CD4-positive, alpha-beta T cell treated with Interleukin-12 subunit alpha and Interleukin-12 subunit beta, for 1 hour (primary cell): ENCODE measurements around the gene CDKAL1.
"Not testable (repeated sequence)": the region's sequence is repeated elsewhere in the genome, so short reads cannot be mapped to it uniquely, and the experiment has no call there.

Experiments used
- DNase-seq: peaks from one replicate; pipeline ENCODE4 v3.0.0-alpha.2; 2020

CDKAL1 gene

GRCh38 chr6:20900389-20901160 lies 366.3 kb downstream of the CDKAL1 start:
- DNase-seq, result no peak

- no peak for DNase-seq
Observed at GRCh38 chr6:20905377-20905776, 371.1 kb downstream of the CDKAL1 start.

- DNase-seq, result no peak
Observed at GRCh38 chr6:20906945-20907344, 372.7 kb downstream of the CDKAL1 start.

- DNase-seq, result no peak
Observed at GRCh38 chr6:20907486-20908071, 373.3 kb downstream of the CDKAL1 start.

- no peak for DNase-seq
Observed at GRCh38 chr6:20909621-20910020, 375.4 kb downstream of the CDKAL1 start.

GRCh38 chr6:20911712-20912111 lies 377.5 kb downstream of the CDKAL1 start:
- no peak for DNase-seq

- DNase-seq, result no peak
Observed at GRCh38 chr6:20915156-20915555, 380.9 kb downstream of the CDKAL1 start.

GRCh38 chr6:20915626-20916025 lies 381.4 kb downstream of the CDKAL1 start:
- DNase-seq, result no peak

- DNase-seq, result no peak
Observed at GRCh38 chr6:20916086-20916485, 381.8 kb downstream of the CDKAL1 start.

- DNase-seq, result no peak
Observed at GRCh38 chr6:20918868-20919267, 384.6 kb downstream of the CDKAL1 start.

GRCh38 chr6:20919677-20920385 lies 385.6 kb downstream of the CDKAL1 start:
- DNase-seq, result no peak

GRCh38 chr6:20921578-20921977 lies 387.3 kb downstream of the CDKAL1 start:
- DNase-seq, result no peak

GRCh38 chr6:20922743-20923142 lies 388.5 kb downstream of the CDKAL1 start:
- DNase-seq, result no peak

- not testable (repeated sequence) for DNase-seq
Observed at GRCh38 chr6:20924094-20924493, 389.8 kb downstream of the CDKAL1 start.

GRCh38 chr6:20924911-20925543 lies 390.8 kb downstream of the CDKAL1 start:
- DNase-seq, result no peak

- DNase-seq, result no peak
Observed at GRCh38 chr6:20927130-20927860, 393.0 kb downstream of the CDKAL1 start.

- DNase-seq, result no peak
Observed at GRCh38 chr6:20929283-20929682, 395.0 kb downstream of the CDKAL1 start.

GRCh38 chr6:20931093-20931492 lies 396.8 kb downstream of the CDKAL1 start:
- no peak for DNase-seq

- DNase-seq, result no peak
Observed at GRCh38 chr6:20931772-20932171, 397.5 kb downstream of the CDKAL1 start.

GRCh38 chr6:20932284-20932683 lies 398.0 kb downstream of the CDKAL1 start:
- DNase-seq, result no peak

GRCh38 chr6:20933057-20933788 lies 399.0 kb downstream of the CDKAL1 start:
- DNase-seq, result no peak

GRCh38 chr6:20936949-20937348 lies 402.7 kb downstream of the CDKAL1 start:
- DNase-seq, result no peak
